Osteoblast (primary cell): ENCODE results near the gene C20orf204. TPM values are rescaled to one million over a fixed set of nuclear protein-coding genes. Genes with fewer than 3 reads are reported as not detected.

Experiments
- DNase-seq: peaks from one replicate; pipeline ENCODE4 v3.0.0; 2011; ENCODE audit warnings: low spot score, mixed read lengths; ENCODE audit not compliant: insufficient read length; ENCODE audit errors: missing footprints
- H2AFZ ChIP-seq: 2 replicates; pipeline ENCODE4 v1.6.0; 2011; ENCODE audit warnings: mild to moderate bottlenecking, low read length
- H3K27ac ChIP-seq: 2 replicates; pipeline ENCODE4 v1.5.1; 2011; ENCODE audit warnings: mild to moderate bottlenecking, low read depth, low read length, moderate library complexity
- H3K27me3 ChIP-seq: 2 replicates; pipeline ENCODE4 v1.6.0; 2012; ENCODE audit warnings: mild to moderate bottlenecking, control low read depth, inconsistent platforms, low read length, moderate library complexity; ENCODE audit not compliant: insufficient read depth
- H3K36me3 ChIP-seq: 2 replicates; pipeline ENCODE4 v1.5.1; 2011; ENCODE audit warnings: mild to moderate bottlenecking, low read length, control low read depth, moderate library complexity; ENCODE audit not compliant: insufficient read depth
- H3K4me1 ChIP-seq: 2 replicates; pipeline ENCODE4 v1.5.1; 2011; ENCODE audit warnings: mild to moderate bottlenecking, low read length, control low read depth, moderate library complexity; ENCODE audit not compliant: insufficient read depth
- H3K4me2 ChIP-seq: 2 replicates; pipeline ENCODE4 v1.6.0; 2011; ENCODE audit warnings: mild to moderate bottlenecking, low read length; ENCODE audit not compliant: insufficient read depth
- H3K4me3 ChIP-seq: fragments of 200-600 bp; sonication (generic); 3 replicates; pipeline ENCODE4 v1.5.1; 2012; ENCODE audit warnings: mild to moderate bottlenecking, low read length, inconsistent platforms; ENCODE audit not compliant: insufficient read depth
- H3K79me2 ChIP-seq: 2 replicates; pipeline ENCODE4 v1.6.0; 2012; ENCODE audit warnings: mild to moderate bottlenecking, low read length, control low read depth, inconsistent platforms; ENCODE audit not compliant: insufficient read depth
- H3K9me3 ChIP-seq: 2 replicates; pipeline ENCODE4 v1.5.1; 2011; ENCODE audit warnings: low read depth, low read length, control low read depth
- H4K20me1 ChIP-seq: 2 replicates; pipeline ENCODE4 v1.6.0; 2012; ENCODE audit warnings: mild to moderate bottlenecking, low read length, control low read depth; ENCODE audit not compliant: insufficient read depth
- CTCF ChIP-seq: IDR thresholded peaks from 2 replicates; pipeline ENCODE4 v1.5.1; 2011; ENCODE audit warnings: mild to moderate bottlenecking, low read depth, low read length, moderate library complexity; ENCODE audit errors: extremely low read depth
- total RNA-seq: library from RNA; depleted of rRNA; stranded (reverse); fragments of >200 nt; gene quantifications from 2 replicates; pipeline ENCODE4 v1.2.3, GENCODE V29; 2012

Gene C20orf204
- total RNA-seq, 1 donor, result 1.1 TPM

DNA sequence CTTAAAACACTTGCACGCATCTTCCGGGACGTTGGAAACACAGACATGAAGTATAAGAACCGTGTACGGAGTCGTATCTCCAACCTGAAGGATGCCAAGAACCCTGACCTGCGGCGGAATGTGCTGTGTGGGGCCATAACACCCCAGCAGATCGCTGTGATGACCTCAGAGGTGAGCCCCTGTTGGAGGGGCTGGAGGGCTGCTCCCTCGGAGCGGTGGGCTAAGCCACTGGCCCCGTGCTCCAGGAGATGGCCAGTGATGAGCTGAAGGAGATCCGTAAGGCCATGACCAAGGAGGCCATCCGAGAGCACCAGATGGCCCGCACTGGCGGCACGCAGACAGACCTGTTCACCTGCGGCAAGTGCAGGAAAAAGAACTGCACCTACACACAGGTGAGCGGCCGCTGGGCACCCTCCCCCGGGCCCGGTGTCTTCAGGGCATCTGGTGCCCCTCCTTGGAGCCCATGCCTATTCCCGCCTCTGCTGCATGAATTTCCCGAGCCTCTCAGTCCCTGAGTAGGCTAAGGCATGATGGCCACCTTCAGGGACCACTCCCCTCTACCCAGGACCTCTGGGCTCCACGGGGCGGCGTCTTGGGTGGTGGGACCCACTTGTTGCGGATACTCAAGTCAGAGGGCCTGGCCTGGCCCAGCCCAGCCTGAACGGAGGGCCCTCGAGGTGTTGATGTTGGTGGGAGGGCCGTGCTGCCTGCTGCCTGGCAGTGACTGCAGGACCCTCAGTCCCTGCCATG, 34.4 kb downstream of the C20orf204 start:
- Histone ChIP-seq H3K27ac (no peak overlapping the region), H3K4me1 (peaks cover 10% of the 10 kb centered on the region), H3K4me2 (no peak overlapping the region), H3K79me2 (no peaks in the 10 kb centered on the region), H3K27me3 (no peaks in the 10 kb centered on the region), H4K20me1 (peaks cover 27% of the 10 kb centered on the region), H3K9me3 (no peaks in the 10 kb centered on the region), H2AFZ (no peak overlapping the region), H3K4me3 (no peak overlapping the region), H3K36me3 (no peaks in the 10 kb centered on the region)
- no peak for DNase-seq
- no peak for TF ChIP-seq CTCF

DNA sequence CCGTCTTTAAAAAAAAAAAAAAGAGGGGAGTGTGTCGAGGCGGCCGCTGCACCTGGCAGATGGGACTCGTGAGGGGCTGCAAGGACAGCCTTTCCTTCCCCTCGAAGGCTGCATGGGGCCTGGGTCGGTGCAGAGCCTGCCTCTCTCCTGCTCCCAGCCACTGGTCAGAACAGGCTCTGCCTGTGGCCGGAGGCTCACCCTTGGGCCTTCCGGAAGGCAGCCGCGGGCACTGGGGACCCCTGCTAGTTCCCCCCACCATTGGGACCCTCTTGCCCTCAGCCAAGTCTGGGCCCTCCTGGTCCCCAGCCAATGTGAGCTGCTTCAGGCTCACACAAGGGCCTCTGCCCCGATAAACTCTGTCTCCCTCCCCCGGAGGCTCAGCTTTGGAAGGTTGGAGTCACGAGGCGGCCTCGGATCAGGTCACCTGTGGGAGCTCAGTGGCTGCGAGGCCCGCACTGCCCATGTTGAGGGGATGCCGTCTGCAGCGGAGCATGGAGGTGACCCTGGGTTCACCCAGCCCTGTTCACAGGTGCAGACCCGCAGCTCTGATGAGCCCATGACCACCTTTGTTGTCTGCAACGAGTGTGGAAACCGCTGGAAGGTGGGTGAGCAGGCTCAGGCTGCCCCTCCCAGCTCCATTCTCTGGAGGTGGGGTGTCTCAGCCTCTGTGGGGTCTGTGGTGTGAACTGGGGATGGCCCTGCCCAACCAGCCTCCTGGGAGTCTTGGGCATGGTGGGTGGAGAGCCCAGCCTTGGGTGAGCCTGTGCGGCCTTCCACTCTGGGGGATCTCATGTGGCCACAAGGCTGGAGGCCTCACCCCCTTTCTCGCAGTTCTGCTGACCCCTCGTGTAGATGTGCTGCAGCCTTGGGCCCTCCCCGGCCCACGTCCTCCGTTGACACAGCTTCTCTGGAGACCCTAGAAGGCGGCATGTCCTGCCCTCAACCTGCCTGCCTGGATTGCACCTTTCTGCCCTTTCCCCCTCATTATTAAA, 35.7 kb downstream of the C20orf204 start:
- H3K36me3 ChIP-seq, result no peaks in the 10 kb centered on the region
- no peaks in the 10 kb centered on the region for H3K27me3 ChIP-seq
- no peaks in the 10 kb centered on the region for H3K79me2 ChIP-seq
- H3K9me3 ChIP-seq, result no peaks in the 10 kb centered on the region
- no peaks in the 10 kb centered on the region for H3K4me1 ChIP-seq
- H3K27ac ChIP-seq, result no peak overlapping the region
- TF ChIP-seq CTCF, result no peak
- no peak overlapping the region for H3K4me2 ChIP-seq
- H4K20me1 ChIP-seq, result peaks cover 15% of the 10 kb centered on the region
- H2AFZ ChIP-seq, result no peak overlapping the region
- no peak for DNase-seq
- no peak overlapping the region for H3K4me3 ChIP-seq

- no peak overlapping the region for H3K27ac ChIP-seq
- H3K4me1 ChIP-seq, result no peaks in the 10 kb centered on the region
- H2AFZ ChIP-seq, result no peak overlapping the region
- H3K4me2 ChIP-seq, result no peak overlapping the region
- H3K9me3 ChIP-seq, result no peaks in the 10 kb centered on the region
- no peak for TF ChIP-seq CTCF
- peaks cover 9% of the 10 kb centered on the region for H4K20me1 ChIP-seq
- no peak for DNase-seq
- H3K4me3 ChIP-seq, result no peak overlapping the region
- no peaks in the 10 kb centered on the region for H3K36me3 ChIP-seq
- H3K79me2 ChIP-seq, result no peaks in the 10 kb centered on the region
- H3K27me3 ChIP-seq, result no peaks in the 10 kb centered on the region
These were observed 36.6 kb downstream of the C20orf204 start for GRCh38 chr20:64072498-64073063.
